HG03064 (cell line): ENCODE measurements around the gene FER.

ENCODE experiments used
- ATAC-seq: cut with Tn5 transposase; IDR thresholded peaks from one replicate; pipeline ENCODE4 v1.9.1; 2021; ENCODE audit warnings: low read depth; ENCODE audit not compliant: unreplicated experiment

FER gene

DNA sequence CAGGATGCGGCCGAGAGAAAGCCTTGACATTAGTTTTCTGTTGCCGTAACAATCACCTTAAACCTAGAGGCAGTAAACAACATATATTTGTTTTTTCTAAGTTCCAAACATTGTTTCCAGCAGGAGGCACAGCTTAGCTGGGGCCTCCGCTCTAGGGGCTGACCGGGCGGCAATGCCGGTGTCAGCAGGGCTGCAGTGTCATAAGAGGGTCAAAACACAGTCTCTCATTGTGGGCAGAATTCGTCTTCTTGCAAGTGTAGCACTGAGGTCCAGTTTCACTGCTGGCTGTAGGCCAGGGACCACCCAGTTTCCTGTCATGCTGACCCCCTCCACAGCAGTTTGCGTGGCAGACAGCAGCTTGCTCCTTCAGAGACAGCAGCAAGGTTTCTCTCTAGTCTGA lies 475.8 kb downstream of the FER start:
- no peak for ATAC-seq

GRCh38 chr5:109224276-109224882 lies 476.7 kb downstream of the FER start:
- ATAC-seq = no peak

GRCh38 chr5:109225716-109226625 lies 478.3 kb downstream of the FER start:
- no peak for ATAC-seq

DNA sequence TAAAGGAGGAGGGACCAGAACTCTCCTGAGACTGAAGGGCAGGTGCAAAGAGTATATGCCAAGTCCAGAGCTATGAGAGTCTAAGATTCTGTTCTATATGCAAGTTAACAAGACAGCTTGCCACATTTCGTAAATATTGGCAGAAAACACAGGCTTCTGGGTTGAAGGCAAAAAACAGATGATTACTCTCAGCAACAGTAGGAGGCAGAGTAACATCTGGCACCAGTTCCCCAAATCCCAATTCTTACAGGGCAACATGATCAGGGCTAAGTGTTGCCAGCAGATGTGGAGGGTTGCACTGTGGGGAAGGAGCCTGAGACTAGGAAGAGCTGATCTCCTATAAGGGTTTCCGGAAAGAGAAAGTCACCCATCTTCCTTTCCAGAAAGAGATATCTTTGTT lies 482.7 kb downstream of the FER start:
- no peak for ATAC-seq

GRCh38 chr5:109231331-109231730 lies 483.6 kb downstream of the FER start:
- no peak for ATAC-seq

- no peak for ATAC-seq
Measured at GRCh38 chr5:109234381-109234780, 486.7 kb downstream of the FER start.

DNA sequence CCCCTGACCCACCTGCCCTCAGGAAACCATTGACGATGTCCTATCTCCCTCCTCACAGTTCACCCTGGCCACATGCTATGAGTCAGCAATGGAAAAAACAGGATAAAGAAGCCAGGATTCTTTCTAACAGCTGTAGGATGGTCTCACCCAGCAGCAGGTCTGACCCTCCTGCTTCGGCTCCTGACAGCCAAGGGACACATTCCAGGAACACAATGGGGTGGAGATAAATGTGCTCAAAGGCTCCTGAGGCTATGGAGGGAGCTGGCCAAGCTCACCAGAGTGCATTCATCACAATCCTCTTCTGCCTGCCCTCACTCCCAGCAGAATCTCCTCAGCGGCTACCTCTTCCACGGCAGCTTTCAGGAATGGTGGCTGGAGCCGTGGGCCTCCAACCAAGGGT lies 491.8 kb downstream of the FER start:
- ATAC-seq = no peak

GRCh38 chr5:109242518-109242917 lies 494.8 kb downstream of the FER start:
- no peak for ATAC-seq

DNA sequence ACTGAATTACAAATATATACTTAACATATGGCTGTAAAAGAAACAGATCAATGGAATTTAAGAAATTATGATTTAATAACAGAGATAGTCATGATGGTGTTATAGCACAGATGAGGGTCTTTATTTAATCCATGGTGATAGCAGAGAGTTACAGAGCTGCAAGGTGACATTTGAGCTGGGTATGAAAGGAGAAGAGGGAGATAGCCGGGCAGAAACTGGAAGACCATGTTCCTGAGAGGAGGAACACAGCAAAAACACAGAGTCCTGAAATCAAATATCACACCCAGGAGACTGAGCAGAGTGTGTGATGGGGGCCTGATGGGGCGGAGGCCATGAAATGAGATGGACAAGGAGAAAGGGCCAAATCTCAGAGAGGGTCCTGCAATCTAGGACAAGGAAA lies 498.7 kb downstream of the FER start:
- no peak for ATAC-seq
